Amygdala (tissue), 56 donors: ENCODE measurements around the gene H6PD.
A peak's percentile ranks its signal among the peaks of the same experiment; 100 is the strongest.
"Not testable (repeated sequence)": the region's sequence is repeated elsewhere in the genome, so short reads cannot be mapped to it uniquely, and the experiment has no call there.

Experiments used
- DNase-seq, 56 donors: peaks; one replicate each; lab custom pipeline; 2025; lab: John Stamatoyannopoulos, UW

The H6PD gene

DNA sequence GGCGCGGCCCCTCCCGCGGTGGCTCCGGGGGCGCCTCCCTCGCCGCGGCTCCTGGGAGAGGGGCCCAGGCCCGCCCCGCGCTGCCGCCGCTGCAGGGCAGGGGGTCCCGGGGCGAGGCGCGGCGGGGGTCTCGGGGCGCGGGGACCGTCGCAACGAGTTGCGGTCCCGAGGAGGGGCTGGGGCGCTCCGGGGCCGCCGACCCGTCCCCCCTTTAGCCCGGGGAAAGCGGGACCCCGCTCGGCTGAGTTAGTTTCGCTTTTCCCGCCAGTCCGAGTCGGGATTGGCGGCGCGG, 58.6 kb downstream of the H6PD start:
- no peak for DNase-seq

DNA sequence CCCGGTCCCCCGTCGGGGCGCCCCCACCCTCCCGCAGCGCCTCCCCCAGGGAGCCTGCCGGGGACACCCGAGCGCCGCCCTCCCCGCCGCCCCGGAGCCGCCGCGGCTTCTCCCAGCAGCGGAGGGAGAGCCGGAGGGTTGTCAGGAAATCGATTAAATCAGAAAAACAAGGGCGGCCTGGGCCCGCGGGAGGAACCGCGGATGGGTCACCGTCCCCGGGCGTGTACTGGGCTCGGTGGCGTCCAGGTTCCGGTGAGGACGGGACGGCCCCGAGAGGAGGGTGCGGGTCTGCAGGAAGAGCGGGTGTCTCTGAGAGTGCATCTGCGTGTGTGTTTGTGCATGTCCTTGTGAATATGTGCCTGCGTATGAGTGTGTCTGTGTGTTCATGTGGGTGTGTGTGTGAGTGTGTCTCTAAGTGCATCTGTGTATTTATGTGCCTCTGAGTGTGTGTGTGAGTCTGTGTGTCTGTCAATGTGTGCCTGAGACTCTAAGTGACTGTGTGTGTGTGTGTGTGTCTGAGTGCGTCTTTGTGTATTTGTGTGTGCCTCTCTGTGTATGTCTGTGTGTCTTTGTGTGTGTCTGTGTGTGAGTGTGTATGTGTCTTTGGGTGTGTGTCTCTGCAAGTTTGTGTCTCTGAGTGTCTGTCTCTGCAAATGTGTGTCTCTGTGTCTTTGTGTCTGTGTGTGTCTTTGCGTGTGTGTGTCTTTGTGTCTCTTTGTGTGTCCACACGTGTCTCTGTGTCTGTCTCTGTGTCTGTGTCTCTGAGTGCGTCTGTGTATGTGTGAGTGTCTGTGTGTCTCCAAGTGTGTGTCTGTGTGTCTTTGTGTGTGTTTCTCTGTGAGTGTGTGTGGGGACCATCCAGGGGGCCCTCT, 59.2 kb downstream of the H6PD start:
- peak in 5 of 56 donors; percentile 17 to 50 (median 32) for DNase-seq

DNA sequence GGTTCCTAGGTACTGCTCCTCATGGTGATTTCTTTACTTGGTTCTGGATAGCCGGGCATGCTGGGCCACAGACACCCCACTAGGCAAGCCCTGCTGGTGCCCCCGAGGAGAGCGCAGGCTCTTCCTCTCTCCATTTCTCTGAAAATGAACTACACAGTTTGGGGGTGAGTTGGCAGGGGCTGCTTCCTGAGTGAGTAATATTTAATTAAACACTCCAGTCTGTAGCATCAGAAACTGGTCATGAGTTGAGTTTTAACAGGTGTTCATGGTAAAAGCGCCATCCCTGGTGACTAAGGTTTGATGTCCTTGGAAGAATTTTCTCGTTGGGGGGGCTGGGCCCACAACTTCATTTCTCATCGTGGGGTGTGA, 59.8 kb downstream of the H6PD start:
- DNase-seq: no peak

DNA sequence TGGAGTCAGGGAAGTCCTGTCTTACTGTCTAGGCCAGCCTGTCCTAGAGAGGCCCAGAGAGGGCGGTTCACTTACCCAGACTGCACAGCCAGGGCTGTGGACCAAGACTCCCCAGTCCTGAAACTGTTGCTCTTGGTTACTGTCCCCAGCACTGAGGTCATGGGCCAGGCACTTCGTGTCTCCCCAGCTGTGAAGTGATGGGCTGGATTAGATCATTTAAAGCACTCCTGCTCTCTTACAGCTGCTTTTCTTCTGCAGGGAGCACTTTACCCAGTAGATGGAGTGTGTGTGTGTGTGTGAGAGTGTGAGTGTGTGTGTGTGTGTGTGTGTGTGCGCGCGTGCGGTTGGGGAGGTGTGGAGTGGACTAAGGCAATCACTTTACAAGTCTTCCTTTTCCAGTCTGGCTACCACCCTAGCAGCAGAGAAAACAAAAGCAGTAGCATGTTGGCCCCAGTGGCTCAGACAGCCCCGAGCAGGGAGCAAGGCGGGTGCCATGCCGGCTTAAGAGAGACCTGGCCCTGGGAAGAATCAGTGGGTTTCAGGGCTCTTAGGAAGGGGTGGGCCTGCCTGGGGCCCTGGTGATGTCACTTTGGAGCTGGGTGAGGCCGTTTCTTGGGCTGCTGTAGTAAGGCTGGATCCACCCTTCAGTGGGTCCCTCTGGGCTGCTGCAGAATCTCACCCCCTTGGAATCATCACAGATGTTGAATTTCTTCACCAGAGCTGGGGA, 60.5 kb downstream of the H6PD start:
- peak in 7 of 56 donors; percentile 15 to 50 (median 35) for DNase-seq

DNA sequence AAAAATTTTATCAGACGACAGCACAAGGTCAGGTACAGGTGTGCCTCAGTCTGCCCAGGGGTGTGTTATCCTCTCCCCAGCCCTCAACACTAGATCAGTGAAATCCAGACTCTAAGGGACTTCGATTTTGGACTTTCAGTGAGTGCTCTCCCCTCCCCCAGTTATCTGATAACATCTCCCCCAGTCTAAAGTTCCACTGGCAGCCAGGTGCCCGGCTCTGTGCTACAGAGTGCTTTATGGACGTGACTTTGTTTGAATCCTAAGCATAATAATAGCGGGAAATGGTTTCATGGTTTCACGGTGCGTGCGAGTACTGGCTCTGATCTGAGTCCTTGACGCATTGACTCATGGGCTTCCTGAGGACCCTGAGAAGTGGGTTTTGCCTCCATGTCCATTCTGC, 61.3 kb downstream of the H6PD start:
- DNase-seq: no peak

- no peak for DNase-seq
Observed at GRCh38 chr1:9296850-9297249, 62.3 kb downstream of the H6PD start.

GRCh38 chr1:9297831-9298230, 63.3 kb downstream of the H6PD start:
- no peak for DNase-seq

DNA sequence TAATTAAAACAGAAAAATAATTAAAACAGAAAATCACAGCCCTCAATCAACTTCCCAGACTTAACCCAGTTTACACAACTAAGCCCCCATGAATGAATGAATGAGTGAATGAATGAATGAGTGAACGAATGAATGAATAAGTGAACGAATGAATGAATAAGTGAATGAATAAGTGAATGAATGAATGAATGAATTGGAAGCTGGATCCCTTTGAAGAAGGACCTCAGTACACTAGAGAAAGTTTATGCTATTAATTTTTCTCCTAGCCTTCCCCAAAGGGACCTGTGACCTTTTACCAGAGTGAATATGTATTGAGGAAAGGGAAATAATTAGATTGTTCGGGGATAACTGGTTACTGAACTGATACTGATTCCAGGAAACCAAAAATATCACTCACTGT, 63.7 kb downstream of the H6PD start:
- no peak for DNase-seq

DNA sequence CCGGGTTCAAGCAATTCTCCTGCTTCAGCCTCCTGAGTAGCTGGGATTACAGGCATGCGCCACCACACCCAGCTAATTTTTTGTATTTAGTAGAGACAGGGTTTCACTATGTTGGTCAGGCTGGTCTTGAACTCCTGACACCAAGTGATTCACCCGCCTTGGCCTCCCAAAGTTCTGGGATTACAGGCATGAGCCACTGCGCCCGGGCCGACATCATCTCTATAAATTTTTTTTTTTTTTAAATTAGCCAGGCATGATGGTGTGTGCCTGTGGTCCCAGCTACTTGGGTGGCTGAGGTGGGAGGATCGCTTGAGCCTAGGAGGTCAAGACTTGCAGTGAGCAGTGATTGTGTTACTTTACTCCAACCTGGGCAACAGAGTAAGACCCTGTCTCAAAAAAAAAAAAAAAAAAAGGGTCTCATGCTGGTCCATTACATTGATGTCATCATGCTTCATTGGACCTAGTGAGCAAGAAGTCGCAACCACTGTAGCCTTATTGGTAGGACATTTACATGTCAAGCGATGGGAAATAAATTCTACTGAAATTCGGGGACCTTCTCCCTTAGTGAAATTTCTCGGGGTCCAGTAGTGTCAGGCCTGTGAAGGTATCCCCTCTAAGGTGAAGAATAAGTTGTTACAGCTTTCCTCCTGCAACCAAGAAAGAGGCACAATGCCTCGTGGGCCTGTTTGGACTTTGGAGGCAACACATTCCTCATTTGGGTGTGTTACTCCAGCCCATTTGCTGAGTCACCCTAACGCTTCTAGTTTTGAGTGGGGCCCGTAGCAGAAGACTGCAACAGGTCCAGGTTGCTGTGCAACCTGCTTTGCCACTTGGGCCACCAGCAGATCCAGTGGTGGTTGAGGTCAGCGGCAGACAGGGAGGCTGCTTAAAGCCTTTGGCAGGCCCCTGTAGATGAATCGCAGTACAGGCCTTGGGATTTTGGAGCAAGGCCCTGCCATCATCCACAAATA, 65.3 kb downstream of the H6PD start:
- DNase-seq: not testable (repeated sequence)

GRCh38 chr1:9300573-9300972, 66.0 kb downstream of the H6PD start:
- no peak for DNase-seq

GRCh38 chr1:9302745-9303524, 68.4 kb downstream of the H6PD start:
- no peak for DNase-seq

- DNase-seq: no peak
Observed at GRCh38 chr1:9303916-9304315, 69.3 kb downstream of the H6PD start.

DNA sequence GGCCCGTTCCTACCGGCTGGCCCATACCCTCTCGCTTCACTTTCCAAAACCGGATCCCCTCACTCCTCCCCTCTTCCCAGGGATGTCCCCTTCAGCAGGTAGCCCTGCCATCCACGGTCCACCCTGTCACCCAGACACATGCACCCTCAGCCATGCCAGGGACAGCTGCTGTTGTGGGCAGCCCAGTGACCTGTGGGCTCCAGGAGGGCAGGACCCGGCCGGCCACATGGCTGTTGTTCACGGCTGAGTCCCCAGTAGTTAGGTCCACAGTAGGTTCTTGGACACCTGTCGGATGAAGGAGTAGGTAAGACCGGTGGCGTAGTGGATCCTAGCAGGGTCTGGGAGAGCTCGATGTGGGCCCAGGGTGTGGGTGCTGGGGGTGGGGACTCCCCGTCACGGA, 70.6 kb downstream of the H6PD start:
- DNase-seq: no peak

DNA sequence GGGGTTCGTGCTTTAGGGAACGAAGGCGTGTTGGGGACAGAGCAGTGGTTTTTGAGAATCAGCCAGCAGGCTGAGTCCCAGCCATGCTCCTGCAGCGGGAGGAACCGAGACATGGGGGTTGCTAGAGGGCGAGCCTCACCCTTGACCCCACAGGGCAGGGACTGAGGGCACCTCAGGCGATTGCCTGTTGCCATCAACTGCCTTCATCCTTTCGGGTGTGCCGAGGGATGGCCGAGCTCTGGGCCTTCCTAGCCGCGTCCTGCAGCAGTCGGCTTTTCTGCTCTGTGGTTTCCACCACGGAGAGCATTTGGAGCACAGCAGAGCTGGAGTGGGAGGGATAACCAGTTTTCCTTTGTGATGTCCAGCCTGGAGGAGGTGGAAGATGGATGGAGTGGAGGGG, 71.4 kb downstream of the H6PD start:
- DNase-seq: no peak

GRCh38 chr1:9307303-9307702, 72.7 kb downstream of the H6PD start:
- no peak for DNase-seq

GRCh38 chr1:9308236-9308785, 73.7 kb downstream of the H6PD start:
- DNase-seq: no peak

GRCh38 chr1:9309080-9309479, 74.5 kb downstream of the H6PD start:
- DNase-seq: no peak

DNA sequence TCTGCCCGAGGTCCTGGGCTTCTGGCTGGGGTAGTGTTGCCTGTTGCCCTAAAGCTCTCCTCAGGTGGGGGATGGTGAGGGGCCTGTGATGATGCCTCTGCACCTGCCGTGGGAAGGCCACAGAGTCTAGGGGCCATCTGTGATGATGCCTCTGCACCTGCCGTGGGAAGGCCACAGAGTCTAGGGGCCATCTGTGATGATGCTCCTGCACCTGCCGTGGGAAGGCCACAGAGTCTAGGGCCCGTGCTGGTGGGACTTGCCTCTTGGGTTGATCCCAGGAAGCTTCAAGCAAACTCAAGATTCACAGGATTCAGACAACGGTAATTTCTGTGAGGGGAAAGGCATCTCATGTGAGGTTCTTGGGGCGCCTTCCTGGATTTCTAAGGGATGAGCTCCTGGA, 75.4 kb downstream of the H6PD start:
- DNase-seq: no peak

GRCh38 chr1:9311029-9311428, 76.5 kb downstream of the H6PD start:
- peak in 28 of 56 donors; percentile 13 to 72 (median 32) for DNase-seq

- no peak for DNase-seq
Observed at GRCh38 chr1:9311479-9311878, 76.9 kb downstream of the H6PD start.
